ENCODE data around the gene ARV1.
A peak's percentile ranks its signal among the peaks of the same experiment; 100 is the strongest.

- TF ChIP-seq SP1 (IDR thresholded peaks at IDR 0.05), result no peak
- no peak for TF ChIP-seq ARNT (IDR thresholded peaks at IDR 0.05)
- TF ChIP-seq ELF4 (IDR thresholded peaks at IDR 0.05), result no peak
- TF ChIP-seq SUZ12 (IDR thresholded peaks at IDR 0.05), result no peak
- TF ChIP-seq TARDBP (IDR thresholded peaks at IDR 0.05), result peak; percentile 43; the same call in 1 of the 2 replicates
- TF ChIP-seq HDGF (IDR thresholded peaks at IDR 0.05; ENCODE audit: borderline replicate concordance), result no peak
- no peak for TF ChIP-seq PKNOX1 (IDR thresholded peaks at IDR 0.05)
- no peak for TF ChIP-seq BHLHE40 (IDR thresholded peaks at IDR 0.05; ENCODE audit: borderline replicate concordance)
- TF ChIP-seq ZNF384 (IDR thresholded peaks at IDR 0.05), result no peak
- no peak for TF ChIP-seq CTBP1 (IDR thresholded peaks at IDR 0.05; ENCODE audit: borderline replicate concordance)
- TF ChIP-seq L3MBTL2 (conservative IDR thresholded peaks at IDR 0.05), result peak; percentile 70
These were observed 60.5 kb downstream of the ARV1 start for GRCh38 chr1:231039161-231040018.

All from HEK293T (cell line).